ENCODE results near the gene CSMD2.

The CSMD2 gene

GRCh38 chr1:33898406-33898805 lies 266.6 kb downstream of the CSMD2 start:
- TF ChIP-seq CTCF (IDR thresholded peaks at IDR 0.05; ENCODE audit: insufficient read depth, missing control alignments) = no peak
- DNase-seq (ENCODE audit: insufficient read length, low spot score) (no peak), FAIRE-seq (no peak)

GRCh38 chr1:33897092-33897725 lies 267.8 kb downstream of the CSMD2 start:
- DNase-seq (ENCODE audit: insufficient read length, low spot score) (no peak), FAIRE-seq (no peak)

GRCh38 chr1:33895976-33896375 lies 269.1 kb downstream of the CSMD2 start:
- no peak for TF ChIP-seq CTCF (IDR thresholded peaks at IDR 0.05; ENCODE audit: insufficient read depth, missing control alignments)
- no peak for FAIRE-seq
- DNase-seq (ENCODE audit: insufficient read length, low spot score) = no peak

More at GRCh38 chr1:33897092-33897725, 267.8 kb downstream of the CSMD2 start:
- TF ChIP-seq CTCF (IDR thresholded peaks at IDR 0.05; ENCODE audit: insufficient read depth, missing control alignments) = no peak

GRCh38 chr1:33895396-33895795 lies 269.6 kb downstream of the CSMD2 start:
- FAIRE-seq = no peak
- TF ChIP-seq CTCF (IDR thresholded peaks at IDR 0.05; ENCODE audit: insufficient read depth, missing control alignments) = no peak

GRCh38 chr1:33893147-33893830 lies 271.7 kb downstream of the CSMD2 start:
- DNase-seq (ENCODE audit: insufficient read length, low spot score) (no peak), FAIRE-seq (no peak)
- TF ChIP-seq CTCF (IDR thresholded peaks at IDR 0.05; ENCODE audit: insufficient read depth, missing control alignments) = no peak

More at GRCh38 chr1:33895396-33895795, 269.6 kb downstream of the CSMD2 start:
- DNase-seq (ENCODE audit: insufficient read length, low spot score) = no peak

GRCh38 chr1:33886496-33886895 lies 278.5 kb downstream of the CSMD2 start:
- FAIRE-seq (no peak), DNase-seq (ENCODE audit: insufficient read length, low spot score) (no peak)
- TF ChIP-seq CTCF (IDR thresholded peaks at IDR 0.05; ENCODE audit: insufficient read depth, missing control alignments) = no peak

GRCh38 chr1:33880305-33880704 lies 284.7 kb downstream of the CSMD2 start:
- DNase-seq (ENCODE audit: insufficient read length, low spot score) (no peak), FAIRE-seq (no peak)
- no peak for TF ChIP-seq CTCF (IDR thresholded peaks at IDR 0.05; ENCODE audit: insufficient read depth, missing control alignments)
